Osteocyte (in vitro differentiated cells): ENCODE results near the gene CCDC6. TPM values are rescaled to one million over a fixed set of nuclear protein-coding genes. Genes with fewer than 3 reads are reported as not detected.

Experiments used
- DNase-seq: peaks from one replicate; pipeline ENCODE4 v3.0.0; 2021; ENCODE audit warnings: mixed read lengths; ENCODE audit not compliant: unreplicated experiment; ENCODE audit errors: extremely low spot score
- H3K27ac Mint-ChIP-seq: one replicate; pipeline ENCODE4 v1.8.0; 2021; ENCODE audit warnings: mild to moderate bottlenecking, mixed read lengths; ENCODE audit not compliant: unreplicated experiment
- H3K27me3 Mint-ChIP-seq: one replicate; pipeline ENCODE4 v1.8.0; 2021; ENCODE audit warnings: mixed read lengths; ENCODE audit not compliant: unreplicated experiment
- H3K36me3 Mint-ChIP-seq: one replicate; pipeline ENCODE4 v1.8.0; 2021; ENCODE audit warnings: mixed read lengths; ENCODE audit not compliant: unreplicated experiment
- H3K4me1 Mint-ChIP-seq: one replicate; pipeline ENCODE4 v1.8.0; 2021; ENCODE audit warnings: mixed read lengths; ENCODE audit not compliant: unreplicated experiment
- H3K4me3 Mint-ChIP-seq: one replicate; pipeline ENCODE4 v1.8.0; 2021; ENCODE audit warnings: mild to moderate bottlenecking, moderate library complexity, mixed read lengths; ENCODE audit not compliant: unreplicated experiment
- H3K9me3 Mint-ChIP-seq: one replicate; pipeline ENCODE4 v1.8.0; 2021; ENCODE audit warnings: mixed read lengths; ENCODE audit not compliant: unreplicated experiment
- CTCF ChIP-seq: fragments of 200-600 bp; sonication (generic); IDR thresholded peaks from 2 replicates; pipeline ENCODE4 v1.5.0; 2021; ENCODE audit warnings: antibody characterized with exemption, mild to moderate bottlenecking, moderate library complexity
- total RNA-seq: library from RNA; stranded (reverse); gene quantifications from 2 replicates; pipeline ENCODE4 v1.2.1, GENCODE V29; 2021

The CCDC6 gene
- total RNA-seq, 1 donor from 2014 or later, result 38.0 TPM

- TF ChIP-seq CTCF, result no peak
- Mint-ChIP-seq H3K4me1 (peaks cover 14% of the 10 kb centered on the region), H3K36me3 (no peaks in the 10 kb centered on the region), H3K27me3 (no peaks in the 10 kb centered on the region), H3K27ac (no peak overlapping the region), H3K4me3 (no peak overlapping the region), H3K9me3 (no peaks in the 10 kb centered on the region)
- no peak for DNase-seq
Measured at GRCh38 chr10:59895629-59896116, 10.7 kb downstream of the CCDC6 start.

GRCh38 chr10:59894114-59894513 lies 12.2 kb downstream of the CCDC6 start:
- Mint-ChIP-seq H3K27ac (peak overlapping the region; percentile 34), H3K9me3 (no peaks in the 10 kb centered on the region), H3K4me3 (no peak overlapping the region), H3K36me3 (peaks cover 7% of the 10 kb centered on the region), H3K27me3 (no peaks in the 10 kb centered on the region), H3K4me1 (peaks cover 12% of the 10 kb centered on the region)
- no peak for TF ChIP-seq CTCF
- DNase-seq, result no peak

GRCh38 chr10:59892697-59893096 lies 13.7 kb downstream of the CCDC6 start:
- no peak overlapping the region for H3K4me3 Mint-ChIP-seq
- H3K27me3 Mint-ChIP-seq, result no peaks in the 10 kb centered on the region
- H3K9me3 Mint-ChIP-seq, result no peaks in the 10 kb centered on the region
- no peak for TF ChIP-seq CTCF
- peaks cover 11% of the 10 kb centered on the region for H3K36me3 Mint-ChIP-seq
- no peak for DNase-seq
- H3K4me1 Mint-ChIP-seq, result peaks cover 12% of the 10 kb centered on the region
- no peak overlapping the region for H3K27ac Mint-ChIP-seq

- H3K27me3 Mint-ChIP-seq, result no peaks in the 10 kb centered on the region
- H3K36me3 Mint-ChIP-seq, result peaks cover 12% of the 10 kb centered on the region
- no peak overlapping the region for H3K27ac Mint-ChIP-seq
- DNase-seq, result no peak
- no peak overlapping the region for H3K4me3 Mint-ChIP-seq
- H3K9me3 Mint-ChIP-seq, result no peaks in the 10 kb centered on the region
- no peak for TF ChIP-seq CTCF
- peaks cover 12% of the 10 kb centered on the region for H3K4me1 Mint-ChIP-seq
Measured at GRCh38 chr10:59891936-59892335, 14.4 kb downstream of the CCDC6 start.

- Mint-ChIP-seq H3K9me3 (no peaks in the 10 kb centered on the region), H3K27ac (no peak overlapping the region), H3K4me3 (no peak overlapping the region), H3K4me1 (peaks cover 10% of the 10 kb centered on the region), H3K36me3 (peaks cover 12% of the 10 kb centered on the region), H3K27me3 (no peaks in the 10 kb centered on the region)
- no peak for DNase-seq
- TF ChIP-seq CTCF, result no peak
Measured at GRCh38 chr10:59891349-59891748, 15.0 kb downstream of the CCDC6 start.
